Measurements from ENCODE around the gene SIGMAR1.

Gene SIGMAR1

DNA sequence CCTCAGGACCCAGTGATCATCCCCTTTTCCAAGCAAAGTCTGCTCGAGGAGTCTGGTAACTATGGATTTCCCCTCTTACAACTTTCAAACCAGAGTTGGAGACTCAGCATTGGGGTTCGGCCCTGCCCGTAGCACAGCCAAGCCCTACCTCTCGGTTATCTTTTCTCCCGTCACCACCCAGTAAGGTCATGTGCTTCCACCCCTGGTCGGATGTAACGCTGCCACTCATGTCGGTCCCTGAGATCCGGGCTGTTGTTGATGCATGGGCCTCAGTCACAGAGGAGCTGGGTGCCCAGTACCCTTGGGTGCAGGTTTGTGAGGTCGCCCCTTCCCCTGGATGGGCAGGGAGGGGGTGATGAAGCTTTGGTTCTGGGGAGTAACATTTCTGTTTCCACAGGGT is 10.1 kb upstream of the SIGMAR1 start:
- no peak for ATAC-seq
- TF ChIP-seq RARB (CRISPR knock-in tag; IDR thresholded peaks at IDR 0.05) = no peak
- TF ChIP-seq CSDC2 (CRISPR knock-in tag; IDR thresholded peaks at IDR 0.05) = no peak
- no peak for TF ChIP-seq OSR1 (CRISPR knock-in tag; IDR thresholded peaks at IDR 0.05)
- no peak for TF ChIP-seq ZFP3 (CRISPR knock-in tag; IDR thresholded peaks at IDR 0.05)
- TF ChIP-seq ZFP30 (CRISPR knock-in tag; IDR thresholded peaks at IDR 0.05) = no peak
- no peak for TF ChIP-seq CREB5 (CRISPR knock-in tag; IDR thresholded peaks at IDR 0.05; ENCODE audit: low read depth)
- no peak for TF ChIP-seq PATZ1 (CRISPR knock-in tag; IDR thresholded peaks at IDR 0.05; ENCODE audit: borderline replicate concordance)
- no peak for TF ChIP-seq ISL1 (CRISPR knock-in tag; IDR thresholded peaks at IDR 0.05)
- no peak for TF ChIP-seq PPARA (CRISPR knock-in tag; IDR thresholded peaks at IDR 0.05; ENCODE audit: borderline replicate concordance)
- TF ChIP-seq ZNF565 (CRISPR knock-in tag; conservative IDR thresholded peaks at IDR 0.05; ENCODE audit: low read depth) = no peak
- no peak for TF ChIP-seq ZNF70 (CRISPR knock-in tag; IDR thresholded peaks at IDR 0.05)
- no peak for TF ChIP-seq BACH2 (CRISPR knock-in tag; IDR thresholded peaks at IDR 0.05; ENCODE audit: borderline replicate concordance)
- TF ChIP-seq GLIS3 (CRISPR knock-in tag; IDR thresholded peaks at IDR 0.05) = no peak
- no peak for TF ChIP-seq TCF4 (CRISPR knock-in tag; IDR thresholded peaks at IDR 0.05; ENCODE audit: borderline replicate concordance)
- no peak for TF ChIP-seq ARNTL (CRISPR knock-in tag; IDR thresholded peaks at IDR 0.05; ENCODE audit: borderline replicate concordance, low read depth)

DNA sequence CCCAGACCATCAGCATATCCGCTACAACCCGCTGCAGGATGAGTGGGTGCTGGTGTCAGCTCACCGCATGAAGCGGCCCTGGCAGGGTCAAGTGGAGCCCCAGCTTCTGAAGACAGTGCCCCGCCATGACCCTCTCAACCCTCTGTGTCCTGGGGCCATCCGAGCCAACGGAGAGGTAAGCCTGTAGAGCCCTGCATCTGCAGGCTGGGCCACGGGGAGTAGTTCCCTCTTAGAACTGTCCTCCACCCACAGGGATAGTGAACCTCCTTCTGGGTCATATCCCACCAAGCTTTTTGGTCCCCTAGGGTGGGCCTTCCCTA is 9.5 kb upstream of the SIGMAR1 start:
- TF ChIP-seq PPARA (CRISPR knock-in tag; IDR thresholded peaks at IDR 0.05; ENCODE audit: borderline replicate concordance) = no peak
- no peak for TF ChIP-seq ZNF565 (CRISPR knock-in tag; conservative IDR thresholded peaks at IDR 0.05; ENCODE audit: low read depth)
- no peak for TF ChIP-seq ZC3H10 (CRISPR knock-in tag; IDR thresholded peaks at IDR 0.05)
- TF ChIP-seq SNAI2 (CRISPR knock-in tag; IDR thresholded peaks at IDR 0.05) = no peak
- no peak for TF ChIP-seq CREB5 (CRISPR knock-in tag; IDR thresholded peaks at IDR 0.05; ENCODE audit: low read depth)
- no peak for TF ChIP-seq ISL1 (CRISPR knock-in tag; IDR thresholded peaks at IDR 0.05)
- TF ChIP-seq ZFP3 (CRISPR knock-in tag; IDR thresholded peaks at IDR 0.05) = no peak; the same call in 1 of the 2 replicates
- no peak for TF ChIP-seq ZNF70 (CRISPR knock-in tag; IDR thresholded peaks at IDR 0.05)
- no peak for TF ChIP-seq TCF4 (CRISPR knock-in tag; IDR thresholded peaks at IDR 0.05; ENCODE audit: borderline replicate concordance)
- TF ChIP-seq TOX (CRISPR knock-in tag; IDR thresholded peaks at IDR 0.05; ENCODE audit: borderline replicate concordance) = no peak
- TF ChIP-seq OSR1 (CRISPR knock-in tag; IDR thresholded peaks at IDR 0.05) = no peak
- no peak for TF ChIP-seq ZNF8 (CRISPR knock-in tag; IDR thresholded peaks at IDR 0.05)
- no peak for TF ChIP-seq ARNTL (CRISPR knock-in tag; IDR thresholded peaks at IDR 0.05; ENCODE audit: borderline replicate concordance, low read depth)
- TF ChIP-seq, protein P1, sequence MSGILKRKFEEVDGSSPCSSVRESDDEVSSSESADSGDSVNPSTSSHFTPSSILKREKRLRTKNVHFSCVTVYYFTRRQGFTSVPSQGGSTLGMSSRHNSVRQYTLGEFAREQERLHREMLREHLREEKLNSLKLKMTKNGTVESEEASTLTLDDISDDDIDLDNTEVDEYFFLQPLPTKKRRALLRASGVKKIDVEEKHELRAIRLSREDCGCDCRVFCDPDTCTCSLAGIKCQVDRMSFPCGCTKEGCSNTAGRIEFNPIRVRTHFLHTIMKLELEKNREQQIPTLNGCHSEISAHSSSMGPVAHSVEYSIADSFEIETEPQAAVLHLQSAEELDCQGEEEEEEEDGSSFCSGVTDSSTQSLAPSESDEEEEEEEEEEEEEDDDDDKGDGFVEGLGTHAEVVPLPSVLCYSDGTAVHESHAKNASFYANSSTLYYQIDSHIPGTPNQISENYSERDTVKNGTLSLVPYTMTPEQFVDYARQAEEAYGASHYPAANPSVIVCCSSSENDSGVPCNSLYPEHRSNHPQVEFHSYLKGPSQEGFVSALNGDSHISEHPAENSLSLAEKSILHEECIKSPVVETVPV (CRISPR knock-in tag; IDR thresholded peaks at IDR 0.05) = no peak
- TF ChIP-seq GLIS3 (CRISPR knock-in tag; IDR thresholded peaks at IDR 0.05) = no peak
- no peak for TF ChIP-seq BACH2 (CRISPR knock-in tag; IDR thresholded peaks at IDR 0.05; ENCODE audit: borderline replicate concordance)
- no peak for TF ChIP-seq ZFP30 (CRISPR knock-in tag; IDR thresholded peaks at IDR 0.05)
- no peak for TF ChIP-seq POU6F1 (CRISPR knock-in tag; IDR thresholded peaks at IDR 0.05; ENCODE audit: borderline replicate concordance, low read depth)
- TF ChIP-seq ESRRG (CRISPR knock-in tag; IDR thresholded peaks at IDR 0.05) = no peak
- ATAC-seq = peak; percentile 43
